ENCODE measurements around the gene CGB7. TPM values are rescaled to one million over a fixed set of nuclear protein-coding genes. Genes with fewer than 3 reads are reported as not detected.

CGB7 gene
- total RNA-seq, 4 donors from 2014 or later = 0.20 TPM; not detected in 3

- in situ Hi-C loops (cut with MboI; ENCODE audit: low pct_ligation_motif_present in 1 of 4, low pct_unique_long_range_greater_than_20kb in 1 of 4, low sequenced_read_pairs in 3 of 4) (no loop called here), intact Hi-C loops (cut with DNase I; ENCODE audit: low total_unique reads) (no loop called here)
- H3K4me1 ChIP-seq = peaks cover 7 to 21% (median 19%) of the 10 kb centered on the region in 4 donors
- H3K36me3 ChIP-seq = peaks cover 0 to 14% (median 3%) of the 10 kb centered on the region in 4 donors
- no peak overlapping the region for H3K4me3 ChIP-seq
- H3K27ac ChIP-seq = no peak overlapping the region
- H3K9me3 ChIP-seq = no peaks in the 10 kb centered on the region
- no peak for DNase-seq
- 94% methylated on average over 31 of the region's 32 CpGs; no CpG with 5 or more reads in 1 of the 2 donors for WGBS, 2 donors (ENCODE audit: low coverage in 1 of 2)
- peaks cover 15% of the 10 kb centered on the region for H3K27me3 ChIP-seq
- TF ChIP-seq, protein P1, sequence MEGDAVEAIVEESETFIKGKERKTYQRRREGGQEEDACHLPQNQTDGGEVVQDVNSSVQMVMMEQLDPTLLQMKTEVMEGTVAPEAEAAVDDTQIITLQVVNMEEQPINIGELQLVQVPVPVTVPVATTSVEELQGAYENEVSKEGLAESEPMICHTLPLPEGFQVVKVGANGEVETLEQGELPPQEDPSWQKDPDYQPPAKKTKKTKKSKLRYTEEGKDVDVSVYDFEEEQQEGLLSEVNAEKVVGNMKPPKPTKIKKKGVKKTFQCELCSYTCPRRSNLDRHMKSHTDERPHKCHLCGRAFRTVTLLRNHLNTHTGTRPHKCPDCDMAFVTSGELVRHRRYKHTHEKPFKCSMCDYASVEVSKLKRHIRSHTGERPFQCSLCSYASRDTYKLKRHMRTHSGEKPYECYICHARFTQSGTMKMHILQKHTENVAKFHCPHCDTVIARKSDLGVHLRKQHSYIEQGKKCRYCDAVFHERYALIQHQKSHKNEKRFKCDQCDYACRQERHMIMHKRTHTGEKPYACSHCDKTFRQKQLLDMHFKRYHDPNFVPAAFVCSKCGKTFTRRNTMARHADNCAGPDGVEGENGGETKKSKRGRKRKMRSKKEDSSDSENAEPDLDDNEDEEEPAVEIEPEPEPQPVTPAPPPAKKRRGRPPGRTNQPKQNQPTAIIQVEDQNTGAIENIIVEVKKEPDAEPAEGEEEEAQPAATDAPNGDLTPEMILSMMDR (IDR thresholded peaks at IDR 0.05) = no peak
- TF ChIP-seq POLR2AphosphoS5 (IDR thresholded peaks at IDR 0.05) (no peak), EP300 (IDR thresholded peaks at IDR 0.05; ENCODE audit: low read depth) (no peak), POLR2A (IDR thresholded peaks at IDR 0.05) (no peak)
Measured at GRCh38 chr19:49014123-49014869, 43.3 kb downstream of the CGB7 start.

GRCh38 chr19:49011194-49011593 is 46.4 kb downstream of the CGB7 start:
- WGBS, 2 donors (ENCODE audit: low coverage in 1 of 2) = 77 to 90% methylated on average over 2 to 12 of the region's 17 CpGs
- peaks cover 0 to 14% (median 3%) of the 10 kb centered on the region in 4 donors for H3K36me3 ChIP-seq
- TF ChIP-seq EP300 (IDR thresholded peaks at IDR 0.05; ENCODE audit: low read depth) (no peak), POLR2A (IDR thresholded peaks at IDR 0.05) (no peak), POLR2AphosphoS5 (IDR thresholded peaks at IDR 0.05) (no peak)
- TF ChIP-seq, protein P1 (IDR thresholded peaks at IDR 0.05) = no peak
- H3K27me3 ChIP-seq = no peaks in the 10 kb centered on the region
- no peak for DNase-seq
- no peaks in the 10 kb centered on the region for H3K4me1 ChIP-seq
- H3K4me3 ChIP-seq = no peak overlapping the region
- H3K9me3 ChIP-seq = no peaks in the 10 kb centered on the region
- in situ Hi-C loops (cut with MboI; ENCODE audit: low pct_ligation_motif_present in 1 of 4, low pct_unique_long_range_greater_than_20kb in 1 of 4, low sequenced_read_pairs in 3 of 4) (no loop called here), intact Hi-C loops (cut with DNase I; ENCODE audit: low total_unique reads) (no loop called here)
- no peak overlapping the region for H3K27ac ChIP-seq

GRCh38 chr19:49010453-49010852 is 47.1 kb downstream of the CGB7 start:
- H3K9me3 ChIP-seq = no peaks in the 10 kb centered on the region
- H3K27ac ChIP-seq = no peak overlapping the region
- in situ Hi-C loops (cut with MboI; ENCODE audit: low pct_ligation_motif_present in 1 of 4, low pct_unique_long_range_greater_than_20kb in 1 of 4, low sequenced_read_pairs in 3 of 4) (no loop called here), intact Hi-C loops (cut with DNase I; ENCODE audit: low total_unique reads) (no loop called here)
- H3K27me3 ChIP-seq = no peaks in the 10 kb centered on the region
- peaks cover 0 to 14% (median 6%) of the 10 kb centered on the region in 4 donors for H3K36me3 ChIP-seq
- no peaks in the 10 kb centered on the region for H3K4me1 ChIP-seq
- no peak for DNase-seq
- 88 to 90% methylated on average over 7 to 18 of the region's 18 CpGs for WGBS, 2 donors (ENCODE audit: low coverage in 1 of 2)
- no peak for TF ChIP-seq EP300 (IDR thresholded peaks at IDR 0.05; ENCODE audit: low read depth)
- no peak for TF ChIP-seq POLR2A (IDR thresholded peaks at IDR 0.05)
- TF ChIP-seq, protein P1 (IDR thresholded peaks at IDR 0.05) = no peak
- no peak for TF ChIP-seq POLR2AphosphoS5 (IDR thresholded peaks at IDR 0.05)
- no peak overlapping the region for H3K4me3 ChIP-seq

DNA sequence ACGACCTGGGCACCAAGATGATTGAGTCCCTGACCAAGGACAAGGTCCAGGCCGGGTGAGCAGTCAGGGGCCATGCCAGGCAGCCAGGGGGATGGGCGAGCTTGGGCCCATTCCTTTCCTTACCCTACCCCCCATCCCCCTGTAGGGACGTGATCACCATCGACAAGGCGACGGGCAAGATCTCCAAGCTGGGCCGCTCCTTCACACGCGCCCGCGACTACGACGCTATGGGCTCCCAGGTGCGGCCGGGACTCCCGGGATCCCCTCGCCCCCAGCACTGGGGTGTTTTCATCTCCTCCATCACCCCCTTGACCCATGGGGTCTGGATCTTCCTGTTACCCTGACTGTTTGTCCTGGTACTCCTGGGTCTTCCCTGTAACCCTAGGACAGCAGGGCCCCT is 47.7 kb downstream of the CGB7 start:
- in situ Hi-C loops (cut with MboI; ENCODE audit: low pct_ligation_motif_present in 1 of 4, low pct_unique_long_range_greater_than_20kb in 1 of 4, low sequenced_read_pairs in 3 of 4) = no loop called here
- no peak overlapping the region for H3K4me3 ChIP-seq
- DNase-seq = no peak
- no peaks in the 10 kb centered on the region for H3K27me3 ChIP-seq
- no peak for TF ChIP-seq EP300 (IDR thresholded peaks at IDR 0.05; ENCODE audit: low read depth)
- TF ChIP-seq, protein P1 (IDR thresholded peaks at IDR 0.05) = no peak
- no peak for TF ChIP-seq POLR2AphosphoS5 (IDR thresholded peaks at IDR 0.05)
- TF ChIP-seq POLR2A (IDR thresholded peaks at IDR 0.05) = no peak
- H3K27ac ChIP-seq = no peak overlapping the region
- 97% methylated on average over 18 of the region's 18 CpGs; no CpG with 5 or more reads in 1 of the 2 donors for WGBS, 2 donors (ENCODE audit: low coverage in 1 of 2)
- intact Hi-C loops (cut with DNase I; ENCODE audit: low total_unique reads) = no loop called here
- peaks cover 0 to 19% (median 9%) of the 10 kb centered on the region in 4 donors for H3K36me3 ChIP-seq
- no peaks in the 10 kb centered on the region for H3K9me3 ChIP-seq
- H3K4me1 ChIP-seq = no peaks in the 10 kb centered on the region

Data from transverse colon (tissue), 4 donors.